ENCODE data around the gene SLC39A10. TPM values are rescaled to one million over a fixed set of nuclear protein-coding genes. Genes with fewer than 3 reads are reported as not detected.
A peak's percentile ranks its signal among the peaks of the same experiment; 100 is the strongest.
"Not testable (repeated sequence)": the region's sequence is repeated elsewhere in the genome, so short reads cannot be mapped to it uniquely, and the experiment has no call there.

Gene SLC39A10
- total RNA-seq, 3 donors from 2014 or later = 16.3 to 31.5 (median 25.8) TPM

DNA sequence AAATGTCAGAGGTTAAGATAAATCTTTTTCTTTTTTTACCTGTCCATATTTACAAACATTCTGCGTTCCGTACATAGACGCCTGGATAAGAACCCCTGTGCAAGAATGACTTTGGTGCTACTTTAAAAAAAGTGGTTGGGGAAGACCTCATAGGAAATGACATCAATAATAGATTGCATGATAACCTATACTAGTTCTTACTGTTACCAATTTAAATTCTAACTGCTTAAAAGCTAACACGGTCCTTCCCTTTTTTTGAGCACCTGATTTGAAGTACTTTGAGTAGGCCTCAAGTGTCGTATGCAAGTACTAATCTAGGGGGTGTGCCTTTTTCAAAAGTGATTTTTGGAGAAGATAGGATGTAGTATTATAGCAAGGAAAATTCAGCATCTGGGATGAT lies 2.1 kb downstream of the SLC39A10 start:
- no peaks in the 10 kb centered on the region for H3K36me3 ChIP-seq
- no peaks in the 10 kb centered on the region for H3K9me3 ChIP-seq
- no peaks in the 10 kb centered on the region for H3K27me3 ChIP-seq
- DNase-seq (ENCODE audit: low spot score in 2 of 2) = no peak
- peak overlapping the region in 2 of 3 donors; percentile 87 to 100 for H3K4me3 ChIP-seq
- TF ChIP-seq CTCF (IDR thresholded peaks at IDR 0.05) = no peak
- TF ChIP-seq POLR2A (IDR thresholded peaks at IDR 0.05) = no peak
- peak overlapping the region; percentile 99 to 100 for H3K27ac ChIP-seq
- H3K4me1 ChIP-seq = peaks cover 0 to 4% of the 10 kb centered on the region in 2 donors
- intact Hi-C loops (cut with DNase I; ENCODE audit: low total_unique reads) = no loop called here

DNA sequence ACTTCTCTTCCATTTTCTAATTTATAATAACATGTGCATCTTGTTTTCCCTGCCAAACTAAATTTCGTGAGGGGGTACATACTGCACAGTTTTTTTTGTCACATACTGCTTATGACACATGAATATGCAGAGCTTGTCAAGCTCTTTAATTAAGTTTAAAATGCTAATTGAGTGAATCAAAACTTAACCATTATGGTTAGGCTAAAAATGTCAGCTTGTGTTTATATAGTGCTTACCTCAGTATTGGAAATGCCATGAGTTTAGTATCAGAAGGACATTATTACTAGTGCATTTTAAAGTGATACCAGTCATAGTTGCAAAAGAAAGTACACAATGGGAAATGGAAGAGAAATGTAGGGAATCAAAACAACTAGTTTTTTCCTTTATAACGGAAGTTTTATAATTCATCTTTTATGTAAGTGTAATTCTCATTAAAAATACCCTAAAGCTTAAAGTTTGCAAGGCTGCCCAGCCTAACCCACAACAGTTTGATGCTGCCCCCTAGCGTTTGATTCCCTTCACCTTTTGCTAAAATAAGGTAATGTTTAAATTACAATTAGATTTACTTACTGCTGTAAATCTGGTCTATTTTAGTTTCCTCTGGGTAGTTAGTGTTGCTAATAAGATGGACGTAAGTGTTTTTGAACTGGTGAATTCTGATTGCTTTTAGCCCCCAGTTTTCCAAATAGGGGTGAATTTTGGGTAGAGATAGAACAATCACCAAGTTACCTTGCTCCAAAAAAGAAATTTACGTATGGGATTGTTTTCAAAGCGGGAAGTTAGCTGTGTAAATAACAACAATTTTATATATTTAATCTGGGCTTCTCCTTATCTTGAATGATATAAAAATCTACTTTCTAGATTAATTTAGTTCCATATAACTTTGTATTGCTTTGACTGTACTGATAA lies 3.2 kb downstream of the SLC39A10 start:
- peak; percentile 43 to 55 for DNase-seq (ENCODE audit: low spot score in 2 of 2)
- Histone ChIP-seq H3K9me3 (no peaks in the 10 kb centered on the region), H3K36me3 (no peaks in the 10 kb centered on the region), H3K4me1 (peaks cover 0 to 4% of the 10 kb centered on the region in 2 donors), H3K4me3 (peak overlapping the region in 2 of 3 donors; percentile 87 to 100), H3K27ac (peak overlapping the region; percentile 99 to 100), H3K27me3 (no peaks in the 10 kb centered on the region)
- intact Hi-C loops (cut with DNase I; ENCODE audit: low total_unique reads) = no loop called here
- TF ChIP-seq CTCF (IDR thresholded peaks at IDR 0.05) = peak; percentile 55 to 74 (median 72)
- no peak for TF ChIP-seq POLR2A (IDR thresholded peaks at IDR 0.05)

GRCh38 chr2:195662138-195662537 lies 5.1 kb downstream of the SLC39A10 start:
- H3K27me3 ChIP-seq = no peaks in the 10 kb centered on the region
- no peak overlapping the region for H3K4me3 ChIP-seq
- no peaks in the 10 kb centered on the region for H3K4me1 ChIP-seq
- no peak for TF ChIP-seq POLR2A (IDR thresholded peaks at IDR 0.05)
- TF ChIP-seq POLR2AphosphoS5 (IDR thresholded peaks at IDR 0.05) = no peak
- TF ChIP-seq CTCF (IDR thresholded peaks at IDR 0.05) = no peak
- H3K27ac ChIP-seq = no peak overlapping the region
- intact Hi-C loops (cut with DNase I; ENCODE audit: low total_unique reads) = no loop called here
- no peaks in the 10 kb centered on the region for H3K9me3 ChIP-seq
- DNase-seq (ENCODE audit: low spot score in 2 of 2) = no peak
- no peaks in the 10 kb centered on the region for H3K36me3 ChIP-seq

GRCh38 chr2:195663007-195663406 lies 6.0 kb downstream of the SLC39A10 start:
- Histone ChIP-seq H3K27ac (no peak overlapping the region), H3K9me3 (no peaks in the 10 kb centered on the region), H3K4me3 (no peak overlapping the region), H3K36me3 (no peaks in the 10 kb centered on the region), H3K27me3 (no peaks in the 10 kb centered on the region), H3K4me1 (no peaks in the 10 kb centered on the region)
- intact Hi-C loops (cut with DNase I; ENCODE audit: low total_unique reads) = no loop called here
- no peak for TF ChIP-seq POLR2A (IDR thresholded peaks at IDR 0.05)
- TF ChIP-seq CTCF (IDR thresholded peaks at IDR 0.05) = no peak
- TF ChIP-seq POLR2AphosphoS5 (IDR thresholded peaks at IDR 0.05) = no peak
- no peak for DNase-seq (ENCODE audit: low spot score in 2 of 2)

GRCh38 chr2:195664528-195664927 lies 7.5 kb downstream of the SLC39A10 start:
- Histone ChIP-seq H3K27ac (no peak overlapping the region), H3K4me1 (no peaks in the 10 kb centered on the region), H3K4me3 (no peak overlapping the region), H3K27me3 (no peaks in the 10 kb centered on the region), H3K36me3 (no peaks in the 10 kb centered on the region), H3K9me3 (no peaks in the 10 kb centered on the region)
- DNase-seq (ENCODE audit: low spot score in 2 of 2) = no peak
- no peak for TF ChIP-seq POLR2A (IDR thresholded peaks at IDR 0.05)
- no peak for TF ChIP-seq POLR2AphosphoS5 (IDR thresholded peaks at IDR 0.05)
- TF ChIP-seq CTCF (IDR thresholded peaks at IDR 0.05) = no peak
- intact Hi-C loops (cut with DNase I; ENCODE audit: low total_unique reads) = no loop called here

DNA sequence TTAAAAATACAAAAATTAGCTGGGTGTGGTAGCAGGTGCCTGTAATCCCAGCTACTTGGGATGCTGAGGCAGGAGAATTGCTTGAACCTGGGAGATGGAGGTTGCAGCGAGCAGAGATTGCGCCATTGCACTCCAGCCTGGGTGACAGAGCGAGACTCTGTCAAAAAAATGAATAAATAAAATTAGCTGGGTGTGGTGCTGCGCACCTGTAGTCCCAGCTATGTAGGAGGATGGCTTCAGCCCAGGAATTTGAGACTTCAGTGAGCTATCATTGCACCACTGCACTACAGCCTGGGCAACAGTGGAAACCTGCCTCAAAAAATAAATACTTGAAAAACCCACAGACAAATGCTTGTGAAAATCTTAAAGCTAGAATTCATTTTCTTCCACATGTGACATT lies 8.1 kb downstream of the SLC39A10 start:
- not testable (repeated sequence) for H3K4me3 ChIP-seq; DNase-seq (ENCODE audit: low spot score in 2 of 2)

More for the DNA sequence above, 8.1 kb downstream of the SLC39A10 start:
- H3K36me3 ChIP-seq; H3K27ac ChIP-seq; H3K9me3 ChIP-seq; H3K27me3 ChIP-seq; intact Hi-C loops (cut with DNase I; ENCODE audit: low total_unique reads); H3K4me1 ChIP-seq: not testable (repeated sequence)
